ENCODE data around the gene AGBL4.

Gene AGBL4

DNA sequence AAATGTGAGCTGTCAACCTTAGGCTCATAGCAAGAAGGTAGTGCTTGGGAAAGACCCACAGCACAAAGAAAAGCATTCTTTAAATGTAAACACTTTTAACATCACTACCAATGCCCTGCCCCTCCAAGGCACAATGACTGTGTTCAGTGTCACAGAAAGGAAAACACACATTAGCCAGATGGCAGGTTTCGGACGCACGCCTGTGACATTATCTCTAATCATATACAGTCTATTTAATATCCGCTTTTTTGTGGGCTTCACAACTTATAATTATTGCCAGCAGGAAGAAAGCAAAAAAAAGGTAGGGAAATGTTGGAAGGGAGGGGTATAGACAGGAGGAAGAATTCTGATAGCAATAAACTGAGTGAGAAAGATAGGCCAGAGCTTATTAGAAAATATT lies 1134.7 kb downstream of the AGBL4 start:
- TF ChIP-seq, protein P1, sequence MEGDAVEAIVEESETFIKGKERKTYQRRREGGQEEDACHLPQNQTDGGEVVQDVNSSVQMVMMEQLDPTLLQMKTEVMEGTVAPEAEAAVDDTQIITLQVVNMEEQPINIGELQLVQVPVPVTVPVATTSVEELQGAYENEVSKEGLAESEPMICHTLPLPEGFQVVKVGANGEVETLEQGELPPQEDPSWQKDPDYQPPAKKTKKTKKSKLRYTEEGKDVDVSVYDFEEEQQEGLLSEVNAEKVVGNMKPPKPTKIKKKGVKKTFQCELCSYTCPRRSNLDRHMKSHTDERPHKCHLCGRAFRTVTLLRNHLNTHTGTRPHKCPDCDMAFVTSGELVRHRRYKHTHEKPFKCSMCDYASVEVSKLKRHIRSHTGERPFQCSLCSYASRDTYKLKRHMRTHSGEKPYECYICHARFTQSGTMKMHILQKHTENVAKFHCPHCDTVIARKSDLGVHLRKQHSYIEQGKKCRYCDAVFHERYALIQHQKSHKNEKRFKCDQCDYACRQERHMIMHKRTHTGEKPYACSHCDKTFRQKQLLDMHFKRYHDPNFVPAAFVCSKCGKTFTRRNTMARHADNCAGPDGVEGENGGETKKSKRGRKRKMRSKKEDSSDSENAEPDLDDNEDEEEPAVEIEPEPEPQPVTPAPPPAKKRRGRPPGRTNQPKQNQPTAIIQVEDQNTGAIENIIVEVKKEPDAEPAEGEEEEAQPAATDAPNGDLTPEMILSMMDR (IDR thresholded peaks at IDR 0.05), result no peak
- no peaks in the 10 kb centered on the region for H3K9me3 ChIP-seq
- no peak overlapping the region for H3K4me3 ChIP-seq (ENCODE audit: low read depth in 1 of 2, low read length in 1 of 2)

DNA sequence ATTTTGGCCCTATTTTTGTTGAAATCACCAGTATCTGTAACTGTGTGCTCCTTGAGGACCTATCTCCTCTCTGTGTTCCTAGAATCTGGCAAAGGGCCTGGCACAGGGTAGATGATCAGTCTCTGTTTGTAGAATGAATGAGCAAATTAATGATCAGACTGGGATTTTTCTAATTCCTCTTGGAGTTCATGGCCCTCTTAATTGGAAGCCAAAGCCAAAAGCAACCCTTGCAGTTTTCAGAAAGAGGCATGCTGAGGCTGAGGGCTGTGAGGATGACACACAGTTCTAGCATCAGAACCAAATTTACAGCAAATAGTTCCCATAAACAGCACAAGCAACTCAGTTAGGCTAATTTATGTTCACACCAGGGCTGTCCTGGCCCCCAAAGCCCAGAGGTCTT lies 1136.0 kb downstream of the AGBL4 start:
- H3K36me3 ChIP-seq, result no peaks in the 10 kb centered on the region
- TF ChIP-seq, protein P1 (IDR thresholded peaks at IDR 0.05), result no peak
- no peak overlapping the region for H3K4me3 ChIP-seq (ENCODE audit: low read depth in 1 of 2, low read length in 1 of 2)
- H3K9me3 ChIP-seq, result no peaks in the 10 kb centered on the region
- H3K27ac ChIP-seq, result no peak overlapping the region
- peaks cover 1% of the 10 kb centered on the region for H3K27me3 ChIP-seq
- H3K4me1 ChIP-seq (ENCODE audit: control insufficient read depth in 1 of 2, insufficient read depth in 1 of 2, low read depth in 1 of 2, low read length in 1 of 2), result no peaks in the 10 kb centered on the region

More for the DNA sequence above, 1134.7 kb downstream of the AGBL4 start:
- no peaks in the 10 kb centered on the region for H3K4me1 ChIP-seq (ENCODE audit: control insufficient read depth in 1 of 2, insufficient read depth in 1 of 2, low read depth in 1 of 2, low read length in 1 of 2)
- H3K27ac ChIP-seq, result no peak overlapping the region
- H3K27me3 ChIP-seq, result no peaks in the 10 kb centered on the region
- H3K36me3 ChIP-seq, result no peaks in the 10 kb centered on the region

DNA sequence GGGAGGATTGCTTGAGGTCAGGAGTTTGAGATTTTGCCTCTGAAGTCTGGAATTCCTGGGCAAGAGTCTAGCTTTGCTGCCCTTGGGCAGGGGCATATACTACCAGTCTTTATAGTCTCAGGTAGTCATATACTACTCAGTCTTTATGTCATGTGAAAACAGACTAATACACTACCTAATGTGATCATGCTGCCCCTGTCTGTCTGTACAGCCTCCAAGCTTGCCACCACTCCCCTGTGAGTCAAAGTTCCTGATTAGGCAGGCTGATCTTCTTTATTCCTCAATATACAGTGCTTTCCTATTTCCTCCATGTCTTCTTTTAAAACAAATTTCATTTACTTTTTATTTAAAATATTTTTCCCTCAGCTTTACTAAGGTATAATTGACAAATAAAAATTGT lies 1141.7 kb downstream of the AGBL4 start:
- Histone ChIP-seq H3K4me3 (ENCODE audit: low read depth in 1 of 2, low read length in 1 of 2) (no peak overlapping the region), H3K27ac (no peak overlapping the region), H3K27me3 (peaks cover 18% of the 10 kb centered on the region), H3K4me1 (ENCODE audit: control insufficient read depth in 1 of 2, insufficient read depth in 1 of 2, low read depth in 1 of 2, low read length in 1 of 2) (no peaks in the 10 kb centered on the region), H3K36me3 (no peaks in the 10 kb centered on the region), H3K9me3 (no peaks in the 10 kb centered on the region)
- TF ChIP-seq, protein P1 (IDR thresholded peaks at IDR 0.05), result no peak

DNA sequence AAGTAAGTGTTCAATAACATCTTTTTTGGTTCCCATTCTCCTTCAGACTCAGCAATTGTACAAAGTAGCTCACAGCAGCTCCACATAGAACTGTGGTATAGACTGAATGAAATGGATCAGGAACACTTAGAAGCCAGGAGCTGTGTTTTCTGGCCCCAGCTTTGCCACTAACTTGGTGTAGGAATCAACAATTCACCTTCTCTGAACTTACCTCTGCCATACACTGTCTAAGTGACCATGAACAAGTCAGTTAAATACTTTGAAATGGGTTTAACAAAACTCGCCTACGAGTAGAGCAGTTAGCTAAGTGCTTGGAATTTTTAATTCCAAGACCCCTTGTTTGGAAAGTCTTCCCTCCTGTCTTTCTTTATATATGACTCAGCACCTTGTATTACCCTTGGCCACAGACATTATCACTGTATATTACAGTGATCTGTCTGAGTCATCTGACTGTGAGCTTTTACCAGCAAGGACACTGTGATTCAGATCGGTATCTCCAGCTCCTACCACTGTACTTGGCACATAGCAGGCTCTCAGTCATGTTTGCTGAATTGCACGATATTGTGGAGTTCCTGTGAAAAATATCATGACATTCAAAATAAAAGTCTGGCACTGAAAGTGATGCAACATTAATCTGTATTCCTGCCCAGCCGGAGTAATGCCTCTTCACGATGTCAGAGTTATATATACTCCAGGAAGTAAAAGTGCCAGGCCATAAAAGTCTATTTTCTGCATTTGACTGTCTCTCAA lies 1145.4 kb downstream of the AGBL4 start:
- no peaks in the 10 kb centered on the region for H3K36me3 ChIP-seq
- H3K27me3 ChIP-seq, result peaks cover 18% of the 10 kb centered on the region
- no peak overlapping the region for H3K4me3 ChIP-seq (ENCODE audit: low read depth in 1 of 2, low read length in 1 of 2)
- H3K9me3 ChIP-seq, result no peaks in the 10 kb centered on the region
- TF ChIP-seq, protein P1 (IDR thresholded peaks at IDR 0.05), result no peak
- no peaks in the 10 kb centered on the region for H3K4me1 ChIP-seq (ENCODE audit: control insufficient read depth in 1 of 2, insufficient read depth in 1 of 2, low read depth in 1 of 2, low read length in 1 of 2)
- H3K27ac ChIP-seq, result no peak overlapping the region

DNA sequence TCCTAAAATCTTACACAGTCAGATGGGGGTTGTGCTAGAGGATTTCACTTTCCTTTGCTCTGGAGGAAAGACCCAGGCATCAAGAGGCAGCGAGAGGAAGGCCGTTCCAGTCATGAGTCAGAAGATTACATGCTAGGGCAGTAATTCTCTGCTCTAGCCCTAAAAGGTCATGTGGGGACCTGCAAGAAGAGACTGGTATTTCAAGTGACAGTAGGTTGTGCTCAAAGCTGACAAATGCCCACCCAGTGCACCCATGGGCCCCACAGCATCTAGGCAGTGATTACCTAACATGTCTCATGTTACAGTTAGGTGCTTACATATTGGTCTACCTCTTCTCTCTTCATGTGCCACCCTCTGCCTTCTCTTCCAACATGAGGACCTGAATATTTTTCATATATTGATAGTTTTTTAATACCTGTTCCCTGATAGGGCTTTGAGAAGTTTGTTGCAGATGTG lies 1147.4 kb downstream of the AGBL4 start:
- Histone ChIP-seq H3K4me1 (ENCODE audit: control insufficient read depth in 1 of 2, insufficient read depth in 1 of 2, low read depth in 1 of 2, low read length in 1 of 2) (no peaks in the 10 kb centered on the region), H3K27ac (no peak overlapping the region), H3K27me3 (peaks cover 4% of the 10 kb centered on the region), H3K4me3 (ENCODE audit: low read depth in 1 of 2, low read length in 1 of 2) (no peak overlapping the region), H3K9me3 (no peaks in the 10 kb centered on the region), H3K36me3 (no peaks in the 10 kb centered on the region)
- TF ChIP-seq, protein P1 (IDR thresholded peaks at IDR 0.05), result no peak

All from neutrophil (primary cell).